Measurements from ENCODE around the gene U2SURP.
"Not testable (repeated sequence)": the region's sequence is repeated elsewhere in the genome, so short reads cannot be mapped to it uniquely, and the experiment has no call there.

The U2SURP gene

DNA sequence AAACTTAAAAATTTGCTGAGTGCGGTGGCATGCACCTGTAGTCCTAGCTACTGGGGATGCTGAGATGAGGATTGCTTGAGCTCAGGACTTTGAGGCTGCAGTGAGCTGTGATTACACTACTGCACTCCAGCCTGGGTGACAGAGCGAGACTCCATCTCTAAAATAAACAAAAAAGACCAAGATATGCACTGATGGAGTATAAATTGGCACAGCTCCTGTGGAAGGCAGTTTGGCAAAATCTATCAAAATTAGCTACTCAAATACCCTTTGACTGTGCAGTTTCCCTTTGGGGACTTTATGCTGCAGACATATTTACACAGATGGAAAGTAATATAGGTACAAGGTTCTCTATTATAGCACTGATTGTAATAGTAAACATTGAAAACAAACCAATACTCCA is 18.1 kb upstream of the U2SURP start:
- TF ChIP-seq, protein P1, sequence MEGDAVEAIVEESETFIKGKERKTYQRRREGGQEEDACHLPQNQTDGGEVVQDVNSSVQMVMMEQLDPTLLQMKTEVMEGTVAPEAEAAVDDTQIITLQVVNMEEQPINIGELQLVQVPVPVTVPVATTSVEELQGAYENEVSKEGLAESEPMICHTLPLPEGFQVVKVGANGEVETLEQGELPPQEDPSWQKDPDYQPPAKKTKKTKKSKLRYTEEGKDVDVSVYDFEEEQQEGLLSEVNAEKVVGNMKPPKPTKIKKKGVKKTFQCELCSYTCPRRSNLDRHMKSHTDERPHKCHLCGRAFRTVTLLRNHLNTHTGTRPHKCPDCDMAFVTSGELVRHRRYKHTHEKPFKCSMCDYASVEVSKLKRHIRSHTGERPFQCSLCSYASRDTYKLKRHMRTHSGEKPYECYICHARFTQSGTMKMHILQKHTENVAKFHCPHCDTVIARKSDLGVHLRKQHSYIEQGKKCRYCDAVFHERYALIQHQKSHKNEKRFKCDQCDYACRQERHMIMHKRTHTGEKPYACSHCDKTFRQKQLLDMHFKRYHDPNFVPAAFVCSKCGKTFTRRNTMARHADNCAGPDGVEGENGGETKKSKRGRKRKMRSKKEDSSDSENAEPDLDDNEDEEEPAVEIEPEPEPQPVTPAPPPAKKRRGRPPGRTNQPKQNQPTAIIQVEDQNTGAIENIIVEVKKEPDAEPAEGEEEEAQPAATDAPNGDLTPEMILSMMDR (IDR thresholded peaks at IDR 0.05; ENCODE audit: insufficient read depth, low read length), result no peak
- TF ChIP-seq POLR2AphosphoS5 (IDR thresholded peaks at IDR 0.05; ENCODE audit: low read depth), result no peak
- TF ChIP-seq GABPA (IDR thresholded peaks at IDR 0.05; ENCODE audit: low read depth), result no peak
- TF ChIP-seq REST (IDR thresholded peaks at IDR 0.05; ENCODE audit: insufficient replicate concordance, low read depth), result no peak
- TF ChIP-seq SPI1 (IDR thresholded peaks at IDR 0.05; ENCODE audit: borderline replicate concordance, low read depth), result no peak
- H3K4me3 ChIP-seq (replicated peaks; ENCODE audit: insufficient read depth, low read length), result no peak overlapping the region

GRCh38 chr3:142984255-142984654 is 17.1 kb upstream of the U2SURP start:
- DNase-seq (ENCODE audit: low read depth in 1 of 2, low spot score in 1 of 2), result no peak
- H3K27me3 ChIP-seq (ENCODE audit: insufficient read depth, poor library complexity, severe bottlenecking), result no peaks in the 10 kb centered on the region
- H3K4me3 ChIP-seq (replicated peaks; ENCODE audit: insufficient read depth, low read length), result no peak overlapping the region
- no peak for TF ChIP-seq POLR2AphosphoS5 (IDR thresholded peaks at IDR 0.05; ENCODE audit: low read depth)
- TF ChIP-seq, protein P1 (IDR thresholded peaks at IDR 0.05; ENCODE audit: insufficient read depth, low read length), result no peak
- no peak for TF ChIP-seq SPI1 (IDR thresholded peaks at IDR 0.05; ENCODE audit: borderline replicate concordance, low read depth)
- no peak for TF ChIP-seq GABPA (IDR thresholded peaks at IDR 0.05; ENCODE audit: low read depth)
- no peak for TF ChIP-seq REST (IDR thresholded peaks at IDR 0.05; ENCODE audit: insufficient replicate concordance, low read depth)
- H3K27ac ChIP-seq (replicated peaks), result no peak overlapping the region

More for the DNA sequence above, 18.1 kb upstream of the U2SURP start:
- Histone ChIP-seq H3K27me3 (ENCODE audit: insufficient read depth, poor library complexity, severe bottlenecking) (no peaks in the 10 kb centered on the region), H3K27ac (replicated peaks) (no peak overlapping the region)
- DNase-seq (ENCODE audit: low read depth in 1 of 2, low spot score in 1 of 2), result no peak

DNA sequence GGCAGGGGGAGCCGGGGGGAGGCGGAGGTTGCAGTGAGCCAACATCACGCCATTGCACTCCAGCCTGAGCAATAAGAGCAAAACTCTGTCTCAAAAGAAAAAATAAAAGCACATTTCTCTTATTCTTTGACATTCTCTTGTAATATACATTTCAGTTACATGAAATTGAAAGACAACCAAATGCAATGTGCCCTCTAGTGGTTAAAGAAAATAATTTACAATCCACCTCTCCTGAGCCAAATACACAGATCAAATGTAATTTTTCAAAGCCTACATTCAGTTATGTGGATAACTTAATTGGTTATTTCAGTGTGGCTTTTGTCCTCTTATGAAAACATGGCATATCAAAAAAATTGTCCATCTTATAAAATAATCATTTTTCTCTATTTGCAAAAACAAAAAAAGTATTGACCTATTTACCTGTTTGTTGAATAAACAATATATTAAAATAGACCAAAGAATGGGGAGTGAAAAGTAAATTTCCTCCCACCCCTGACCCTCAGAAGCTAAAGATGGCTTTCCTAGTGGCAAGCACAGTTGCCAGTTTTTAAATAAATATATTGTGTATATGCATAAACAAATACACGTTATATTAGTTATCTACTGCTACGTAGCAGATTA is 14.2 kb upstream of the U2SURP start:
- no peak for DNase-seq (ENCODE audit: low read depth in 1 of 2, low spot score in 1 of 2)
- Histone ChIP-seq H3K27me3 (ENCODE audit: insufficient read depth, poor library complexity, severe bottlenecking) (no peaks in the 10 kb centered on the region), H3K27ac (replicated peaks) (no peak overlapping the region), H3K4me3 (replicated peaks; ENCODE audit: insufficient read depth, low read length) (no peak overlapping the region)
- TF ChIP-seq POLR2AphosphoS5 (IDR thresholded peaks at IDR 0.05; ENCODE audit: low read depth), result no peak
- TF ChIP-seq, protein P1 (IDR thresholded peaks at IDR 0.05; ENCODE audit: insufficient read depth, low read length), result peak; percentile 14

DNA sequence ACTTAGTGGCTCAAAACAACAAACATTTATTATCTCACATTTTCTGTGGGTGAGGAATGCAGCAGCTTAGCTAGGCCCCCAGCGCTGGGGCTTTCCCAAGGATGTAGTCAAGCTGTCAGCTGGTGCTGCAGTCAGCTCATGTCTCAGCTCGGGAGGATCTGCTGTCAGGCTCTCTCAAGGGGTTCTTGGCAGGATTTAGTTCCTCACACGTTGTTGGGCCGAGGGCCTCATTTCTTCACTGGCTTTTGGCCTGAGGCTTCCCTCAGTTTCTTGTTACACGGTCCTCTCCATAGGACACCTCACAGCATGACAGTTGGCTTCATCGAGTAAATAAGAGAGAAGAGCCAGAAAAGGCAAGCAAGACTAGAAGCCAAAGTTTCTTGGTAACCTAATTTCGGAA is 13.7 kb upstream of the U2SURP start:
- TF ChIP-seq, protein P1 (IDR thresholded peaks at IDR 0.05; ENCODE audit: insufficient read depth, low read length), result no peak
- no peak for TF ChIP-seq REST (IDR thresholded peaks at IDR 0.05; ENCODE audit: insufficient replicate concordance, low read depth)
- TF ChIP-seq GABPA (IDR thresholded peaks at IDR 0.05; ENCODE audit: low read depth), result no peak
- no peak for TF ChIP-seq POLR2AphosphoS5 (IDR thresholded peaks at IDR 0.05; ENCODE audit: low read depth)
- no peak for TF ChIP-seq SPI1 (IDR thresholded peaks at IDR 0.05; ENCODE audit: borderline replicate concordance, low read depth)
- Histone ChIP-seq H3K4me3 (replicated peaks; ENCODE audit: insufficient read depth, low read length) (no peak overlapping the region), H3K27me3 (ENCODE audit: insufficient read depth, poor library complexity, severe bottlenecking) (no peaks in the 10 kb centered on the region), H3K27ac (replicated peaks) (no peak overlapping the region)
- DNase-seq (ENCODE audit: low read depth in 1 of 2, low spot score in 1 of 2), result no peak

DNA sequence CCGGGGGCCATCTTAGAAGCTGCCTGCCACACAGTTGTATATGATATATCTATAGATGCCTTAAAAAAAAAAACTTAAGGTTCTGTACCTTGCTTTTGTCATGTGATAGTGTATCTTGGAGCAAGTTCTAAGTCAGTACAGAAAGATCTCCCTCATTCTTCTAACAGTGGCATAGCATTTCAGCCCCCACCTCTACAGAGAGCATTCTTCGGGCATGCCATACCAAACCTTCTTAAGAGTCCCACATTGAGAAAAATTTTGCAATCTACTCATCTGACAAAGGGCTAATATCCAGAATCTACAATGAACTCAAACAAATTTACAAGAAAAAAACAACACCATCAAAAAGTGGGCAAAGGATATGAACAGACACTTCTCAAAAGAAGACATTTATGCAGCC is 13.1 kb upstream of the U2SURP start:
- DNase-seq (ENCODE audit: low read depth in 1 of 2, low spot score in 1 of 2); H3K27me3 ChIP-seq (ENCODE audit: insufficient read depth, poor library complexity, severe bottlenecking); H3K27ac ChIP-seq (replicated peaks); H3K4me3 ChIP-seq (replicated peaks; ENCODE audit: insufficient read depth, low read length): not testable (repeated sequence)
